22Rv1 (cell line): ENCODE results near the gene MTFR1L.

Experiments
- ZFX ChIP-seq: fragments of 450-650 bp; IDR thresholded peaks from 2 replicates; pipeline ENCODE4 v1.6.1; 2017; ENCODE audit warnings: antibody characterized with exemption, borderline replicate concordance
- TF ChIP-seq, protein P1 (sequence below): fragments of 450-650 bp; IDR thresholded peaks from 2 replicates; pipeline ENCODE4 v1.5.1; 2017; ENCODE audit warnings: mild to moderate bottlenecking

DNA sequence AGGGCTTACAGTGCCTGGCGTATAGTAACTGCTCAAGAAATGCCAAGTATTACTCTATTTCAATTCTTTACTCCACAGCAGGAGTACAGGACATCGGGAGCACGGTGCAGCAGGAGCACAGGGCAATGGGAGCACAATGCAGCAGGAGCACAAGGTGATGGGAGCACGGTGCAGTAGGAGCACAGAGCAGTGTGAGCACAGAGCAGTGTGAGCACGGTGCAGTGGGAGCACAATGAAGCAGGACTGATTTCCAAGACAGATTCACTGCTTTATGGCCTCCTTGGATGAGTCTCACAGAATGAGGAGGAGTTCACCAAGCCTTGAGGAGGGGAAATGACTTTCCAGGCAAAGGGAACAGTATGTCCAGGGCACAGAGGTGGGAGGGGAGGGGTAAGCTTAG is 60.8 kb downstream of the MTFR1L start:
- TF ChIP-seq, protein P1, sequence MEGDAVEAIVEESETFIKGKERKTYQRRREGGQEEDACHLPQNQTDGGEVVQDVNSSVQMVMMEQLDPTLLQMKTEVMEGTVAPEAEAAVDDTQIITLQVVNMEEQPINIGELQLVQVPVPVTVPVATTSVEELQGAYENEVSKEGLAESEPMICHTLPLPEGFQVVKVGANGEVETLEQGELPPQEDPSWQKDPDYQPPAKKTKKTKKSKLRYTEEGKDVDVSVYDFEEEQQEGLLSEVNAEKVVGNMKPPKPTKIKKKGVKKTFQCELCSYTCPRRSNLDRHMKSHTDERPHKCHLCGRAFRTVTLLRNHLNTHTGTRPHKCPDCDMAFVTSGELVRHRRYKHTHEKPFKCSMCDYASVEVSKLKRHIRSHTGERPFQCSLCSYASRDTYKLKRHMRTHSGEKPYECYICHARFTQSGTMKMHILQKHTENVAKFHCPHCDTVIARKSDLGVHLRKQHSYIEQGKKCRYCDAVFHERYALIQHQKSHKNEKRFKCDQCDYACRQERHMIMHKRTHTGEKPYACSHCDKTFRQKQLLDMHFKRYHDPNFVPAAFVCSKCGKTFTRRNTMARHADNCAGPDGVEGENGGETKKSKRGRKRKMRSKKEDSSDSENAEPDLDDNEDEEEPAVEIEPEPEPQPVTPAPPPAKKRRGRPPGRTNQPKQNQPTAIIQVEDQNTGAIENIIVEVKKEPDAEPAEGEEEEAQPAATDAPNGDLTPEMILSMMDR: no peak
- TF ChIP-seq ZFX: no peak
